HPDE6-E6E7 (cell line): ENCODE results near the gene RNF111.
"Not testable (repeated sequence)": the region's sequence is repeated elsewhere in the genome, so short reads cannot be mapped to it uniquely, and the experiment has no call there.

ENCODE experiments used
- DNase-seq: peaks from one replicate; pipeline ENCODE4 v3.0.0; 2011; ENCODE audit warnings: missing footprints; ENCODE audit errors: extremely low spot score

RNF111 gene

GRCh38 chr15:59059076-59059597 lies 71.7 kb downstream of the RNF111 start:
- DNase-seq = no peak

DNA sequence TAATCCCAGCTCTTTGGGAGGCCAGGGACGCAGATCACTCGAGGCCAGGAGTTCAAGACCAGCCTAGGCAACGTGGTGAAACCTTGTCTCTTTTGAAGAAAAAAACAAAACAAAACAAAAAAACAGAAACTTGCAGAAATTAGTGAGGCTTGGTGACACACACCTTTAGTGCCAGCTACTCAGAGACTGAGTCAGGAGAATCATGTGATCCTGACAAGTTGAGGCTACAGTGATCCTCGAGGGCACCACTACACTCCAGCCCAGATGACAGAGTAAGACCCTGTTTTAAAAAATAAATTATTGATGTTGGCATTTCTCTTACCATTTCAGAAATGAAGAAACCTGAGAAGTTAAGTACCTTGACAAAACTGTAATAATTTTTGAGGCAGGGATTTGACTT lies 72.9 kb downstream of the RNF111 start:
- DNase-seq = no peak

- DNase-seq = no peak
Measured at GRCh38 chr15:59063042-59063441, 75.6 kb downstream of the RNF111 start.

- no peak for DNase-seq
Measured at GRCh38 chr15:59069430-59069829, 82.0 kb downstream of the RNF111 start.

- DNase-seq = no peak
Measured at GRCh38 chr15:59074607-59075006, 87.1 kb downstream of the RNF111 start.

- no peak for DNase-seq
Measured at GRCh38 chr15:59087731-59088130, 100.3 kb downstream of the RNF111 start.

GRCh38 chr15:59094077-59094476 lies 106.6 kb downstream of the RNF111 start:
- no peak for DNase-seq

- no peak for DNase-seq
Measured at GRCh38 chr15:59096429-59096828, 109.0 kb downstream of the RNF111 start.

DNA sequence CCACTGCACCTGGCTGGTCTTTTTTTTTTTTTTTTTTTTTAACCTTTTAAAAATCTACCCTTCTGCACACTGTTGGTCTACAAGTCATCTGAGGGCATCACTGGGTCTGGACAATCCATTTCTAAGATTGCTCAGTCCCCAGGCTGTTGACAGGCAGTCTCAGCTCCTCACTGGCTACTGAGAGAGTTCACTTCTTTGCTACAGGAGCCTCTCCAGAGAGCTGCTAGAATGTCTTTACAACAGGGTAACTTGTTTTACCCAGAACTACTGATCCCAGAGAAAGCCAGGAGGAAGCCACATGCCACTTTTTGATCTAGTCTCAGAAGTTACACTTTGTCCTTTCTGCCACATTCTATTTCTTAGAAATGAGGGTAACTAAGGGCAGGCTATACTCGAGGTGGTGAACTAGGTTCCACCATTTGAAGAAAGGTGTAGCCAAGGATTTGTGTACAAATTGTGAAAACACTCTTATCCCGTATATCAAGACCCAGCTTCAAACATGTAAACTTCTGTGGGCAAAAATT lies 111.8 kb downstream of the RNF111 start:
- DNase-seq = no peak

DNA sequence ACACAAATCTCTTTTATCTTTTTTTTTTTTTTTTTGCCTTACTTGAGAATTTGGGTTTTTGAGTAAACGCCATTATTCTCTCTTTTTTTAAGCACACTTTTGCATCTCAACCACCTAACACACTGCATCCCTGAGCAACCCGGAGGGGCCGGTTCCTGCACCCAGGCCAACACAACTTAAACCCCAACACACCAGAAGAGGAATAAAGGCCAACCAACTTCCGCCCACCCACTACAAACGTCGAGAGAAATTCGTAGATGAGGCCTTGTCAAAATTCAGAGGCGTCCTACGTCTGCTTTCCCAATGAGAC lies 117.1 kb downstream of the RNF111 start:
- no peak for DNase-seq

- peak; percentile 92 for DNase-seq
Measured at GRCh38 chr15:59104912-59105732, 117.7 kb downstream of the RNF111 start, which contains the start of gene CCNB2. CCNB2 (plus strand) TSS chr15:59105146; CDS start chr15:59105269, 123 bp downstream.

- peak; percentile 23 for DNase-seq
Measured at GRCh38 chr15:59105854-59106253, 118.4 kb downstream of the RNF111 start.

- DNase-seq = no peak
Measured at GRCh38 chr15:59111251-59111650, 123.8 kb downstream of the RNF111 start.

GRCh38 chr15:59115047-59115446 lies 127.6 kb downstream of the RNF111 start:
- DNase-seq = no peak

- no peak for DNase-seq
Measured at GRCh38 chr15:59116141-59116540, 128.7 kb downstream of the RNF111 start.

GRCh38 chr15:59116771-59117170 lies 129.3 kb downstream of the RNF111 start:
- no peak for DNase-seq

GRCh38 chr15:59119625-59120024 lies 132.2 kb downstream of the RNF111 start:
- DNase-seq = no peak

DNA sequence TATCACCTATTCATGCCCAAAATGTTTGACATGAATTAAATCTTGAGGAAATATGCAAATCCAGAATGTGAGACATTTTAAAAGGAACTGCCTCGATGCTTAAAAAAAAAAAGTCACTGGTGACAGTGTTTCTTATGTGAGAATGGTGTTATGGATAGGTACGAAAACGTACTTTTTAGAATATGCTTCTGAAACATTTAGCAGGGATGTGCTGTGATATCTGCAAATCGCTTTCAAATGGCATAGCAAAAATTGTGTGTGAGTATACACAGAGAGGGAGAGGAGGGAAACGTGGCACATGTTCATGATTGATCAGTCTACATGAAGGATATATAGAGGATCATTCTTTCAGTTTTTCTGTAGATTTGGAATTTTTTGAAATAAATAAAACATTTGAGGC lies 133.5 kb downstream of the RNF111 start:
- no peak for DNase-seq

GRCh38 chr15:59124261-59124660 lies 136.8 kb downstream of the RNF111 start:
- DNase-seq = no peak

- not testable (repeated sequence) for DNase-seq
Measured at GRCh38 chr15:59125683-59126082, 138.2 kb downstream of the RNF111 start.

DNA sequence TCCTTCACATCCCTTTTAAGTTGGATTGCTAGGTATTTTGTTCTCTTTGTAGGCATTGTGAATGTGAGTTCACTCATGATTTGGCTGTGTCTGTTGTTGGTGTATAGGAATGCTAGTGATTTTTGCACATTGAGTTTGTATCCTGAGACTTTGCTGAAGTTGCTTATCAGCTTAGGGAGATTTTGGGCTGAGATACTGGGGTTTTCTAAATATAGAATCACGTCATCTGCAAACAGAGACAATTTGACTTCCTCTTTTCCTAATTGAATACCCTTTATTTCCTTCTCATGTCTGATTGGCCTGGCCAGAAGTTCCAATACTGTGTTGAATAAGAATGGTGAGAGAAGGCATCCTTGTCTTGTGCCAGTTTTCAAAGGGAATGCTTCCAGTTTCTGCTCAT lies 139.8 kb downstream of the RNF111 start:
- DNase-seq = not testable (repeated sequence)

GRCh38 chr15:59131456-59131855 lies 144.0 kb downstream of the RNF111 start:
- DNase-seq = no peak

GRCh38 chr15:59131969-59132562 lies 144.6 kb downstream of the RNF111 start:
- no peak for DNase-seq
